Activated B cell treated with CpG ODN at 0.5 μM for 24 hours (primary cell): ENCODE measurements around the gene KLF11. TPM values are rescaled to one million over a fixed set of nuclear protein-coding genes. Genes with fewer than 3 reads are reported as not detected.

Experiments used
- ATAC-seq: fragments of 200-7000 bp; cut with Tn5 transposase; one replicate; pipeline ENCODE4 v1.10.0; 2021; ENCODE audit warnings: low read depth, mild to moderate bottlenecking, moderate library complexity
- CTCF ChIA-PET: fragments of 350-600 bp; sonication (Branson Sonifier 250); formaldehyde crosslinking; loops from one replicate; lab custom pipeline; 2021; ENCODE audit warnings: antibody characterized with exemption; lab: Charles Lee
- POLR2A ChIA-PET: fragments of 350-600 bp; sonication (Branson Sonifier 250); formaldehyde crosslinking; loops from one replicate; lab custom pipeline; 2021; ENCODE audit warnings: antibody characterized with exemption; lab: Charles Lee
- DNase-seq: peaks from one replicate; pipeline ENCODE4 v3.0.0; 2022
- H3K27ac Mint-ChIP-seq: one replicate; pipeline ENCODE4 v1.8.0; 2020; ENCODE audit warnings: mixed read lengths
- H3K27me3 Mint-ChIP-seq: one replicate; pipeline ENCODE4 v1.8.0; 2021; ENCODE audit warnings: mixed read lengths
- H3K36me3 Mint-ChIP-seq: one replicate; pipeline ENCODE4 v1.8.0; 2021; ENCODE audit warnings: low read depth, mixed read lengths
- H3K4me1 Mint-ChIP-seq: one replicate; pipeline ENCODE4 v1.8.0; 2021; ENCODE audit warnings: mixed read lengths
- H3K4me3 Mint-ChIP-seq: one replicate; pipeline ENCODE4 v1.8.0; 2020; ENCODE audit warnings: mild to moderate bottlenecking, mixed read lengths
- H3K9me3 Mint-ChIP-seq: one replicate; pipeline ENCODE4 v1.8.0; 2020; ENCODE audit warnings: mixed read lengths
- CTCF ChIP-seq: fragments of 200-600 bp; IDR thresholded peaks from one replicate; pipeline ENCODE4 v1.8.0; 2022; ENCODE audit warnings: antibody characterized with exemption, mild to moderate bottlenecking
- intact Hi-C: fragments of 100-400 bp; cut with micrococcal nuclease; formaldehyde crosslinking; loops from one replicate; pipeline ENCODE4 v1.15.1; 2024
- total RNA-seq: library from RNA; stranded (reverse); gene quantifications from 2 replicates; pipeline ENCODE4 v1.2.3, GENCODE V29; 2022

The KLF11 gene
- total RNA-seq, 1 donor from 2014 or later = 10.2 TPM

DNA sequence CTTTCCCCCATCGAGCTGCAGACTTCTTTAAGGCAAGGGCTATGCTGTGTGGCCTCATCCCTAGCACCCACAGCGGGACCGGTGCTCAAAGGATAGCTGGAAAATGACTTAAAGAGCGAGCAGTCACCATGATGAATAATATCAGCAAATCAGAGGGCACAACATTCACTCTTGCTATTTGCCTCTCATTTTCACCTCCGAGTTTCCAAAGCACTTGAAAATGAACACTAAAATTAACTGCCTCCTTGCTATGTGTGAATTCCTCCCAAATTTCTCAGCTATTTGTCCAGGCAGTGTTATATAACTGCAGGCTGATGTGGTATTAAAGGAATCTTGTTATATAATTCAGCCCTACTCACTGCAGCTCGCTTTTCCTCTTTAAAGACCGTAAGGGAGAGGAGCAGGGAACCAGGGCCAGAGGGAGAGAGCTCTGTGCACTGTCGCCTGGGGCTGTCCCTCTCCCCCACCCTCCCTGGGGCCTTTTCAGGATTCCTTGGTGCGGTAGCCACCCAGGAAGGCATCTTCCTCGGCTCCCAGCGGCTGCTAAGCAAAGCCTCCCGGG is 35.4 kb downstream of the KLF11 start:
- Mint-ChIP-seq H3K4me1 (peaks cover 12% of the 10 kb centered on the region), H3K27ac (no peak overlapping the region), H3K36me3 (no peaks in the 10 kb centered on the region), H3K9me3 (no peaks in the 10 kb centered on the region), H3K4me3 (peak overlapping the region; percentile 81), H3K27me3 (peaks cover 67% of the 10 kb centered on the region)
- no peak for TF ChIP-seq CTCF
- no peak for DNase-seq
- CTCF ChIA-PET = interaction anchor here (0.6 to 3.5 kb wide), 3 partner anchors 18 to 356 kb away, joined by 3 to 15 read pairs (median 3); no protein-coding TSS in a partner anchor
- intact Hi-C loops = loop anchor here (1.0 to 10.0 kb wide), 2 partner anchors 42 to 166 kb away; no protein-coding TSS in a partner anchor
- no peak for ATAC-seq
- POLR2A ChIA-PET = interaction anchor here (0.5 to 1.1 kb wide), 3 partner anchors 42 to 366 kb away, joined by 3 to 4 read pairs (median 3); no protein-coding TSS in a partner anchor

DNA sequence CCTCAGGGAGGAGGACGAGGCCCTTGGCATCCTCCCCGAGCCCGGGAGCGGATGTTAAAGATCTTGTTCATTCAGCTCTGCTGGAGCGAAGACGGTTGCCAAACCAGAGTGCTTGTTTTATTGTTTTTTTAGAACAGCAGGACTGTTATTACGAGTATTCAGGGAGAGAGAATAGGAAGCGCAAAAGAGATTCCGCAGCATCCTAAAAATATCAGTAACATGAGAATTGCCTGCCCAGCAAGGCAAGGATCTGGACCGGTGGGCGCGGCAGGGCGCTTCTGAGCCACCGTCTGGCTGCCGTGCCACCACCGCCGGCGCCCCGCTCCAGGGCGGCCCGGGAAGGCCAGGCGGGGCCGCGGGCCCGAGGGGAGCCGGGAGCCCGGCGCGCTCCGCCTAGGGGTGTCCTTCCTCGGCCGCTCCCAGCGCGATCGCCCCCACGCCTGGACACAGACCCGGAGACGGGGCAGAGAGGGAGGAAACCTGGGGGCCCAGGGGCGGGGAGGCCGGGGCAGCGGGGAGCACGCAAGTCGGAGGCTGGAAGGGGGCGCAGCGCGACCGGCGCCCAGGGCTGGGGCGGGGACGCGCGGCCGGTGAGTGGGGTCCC is 36.0 kb downstream of the KLF11 start:
- ATAC-seq (peak; percentile 51), DNase-seq (peak; percentile 30)
- H3K4me1 Mint-ChIP-seq = peaks cover 12% of the 10 kb centered on the region
- no peaks in the 10 kb centered on the region for H3K9me3 Mint-ChIP-seq
- POLR2A ChIA-PET = interaction anchor here (0.9 to 1.1 kb wide), 2 partner anchors 42 to 366 kb away, joined by 3 read pairs; no protein-coding TSS in a partner anchor
- no peaks in the 10 kb centered on the region for H3K36me3 Mint-ChIP-seq
- intact Hi-C loops = loop anchor here (1.0 to 10.0 kb wide), 2 partner anchors 41 to 165 kb away; no protein-coding TSS in a partner anchor
- H3K27ac Mint-ChIP-seq = no peak overlapping the region
- peak overlapping the region; percentile 81 for H3K4me3 Mint-ChIP-seq
- CTCF ChIA-PET = interaction anchor here (0.6 to 3.5 kb wide), 2 partner anchors 17 to 94 kb away, joined by 3 to 15 read pairs; no protein-coding TSS in a partner anchor
- peaks cover 67% of the 10 kb centered on the region for H3K27me3 Mint-ChIP-seq
- no peak for TF ChIP-seq CTCF

- ATAC-seq (peak; percentile 39), DNase-seq (peak; percentile 28)
- CTCF ChIA-PET = interaction anchor here (3.5 kb wide), 1 partner anchor 17 kb away, joined by 15 read pairs; no protein-coding TSS in a partner anchor
- intact Hi-C loops = loop anchor here (1.0 to 10.0 kb wide), 2 partner anchors 40 to 165 kb away; no protein-coding TSS in a partner anchor
- TF ChIP-seq CTCF = no peak
- H3K4me1 Mint-ChIP-seq = peaks cover 12% of the 10 kb centered on the region
- H3K36me3 Mint-ChIP-seq = no peaks in the 10 kb centered on the region
- POLR2A ChIA-PET = interaction anchor here (1.1 kb wide), 1 partner anchor 41 kb away, joined by 3 read pairs; no protein-coding TSS in a partner anchor
- peak within 1 kb of the TSS; percentile 81 for H3K4me3 Mint-ChIP-seq
- H3K27ac Mint-ChIP-seq = no peak within 1 kb of the TSS
- H3K27me3 Mint-ChIP-seq = peaks cover 67% of the 10 kb centered on the region
- no peaks in the 10 kb centered on the region for H3K9me3 Mint-ChIP-seq
Measured at GRCh38 chr2:10079870-10080535, 36.7 kb downstream of the KLF11 start, which contains the start of gene CYS1. Gene CYS1 (minus strand): TSS chr2:10080411. CDS start chr2:10080223, 188 bp downstream.

DNA sequence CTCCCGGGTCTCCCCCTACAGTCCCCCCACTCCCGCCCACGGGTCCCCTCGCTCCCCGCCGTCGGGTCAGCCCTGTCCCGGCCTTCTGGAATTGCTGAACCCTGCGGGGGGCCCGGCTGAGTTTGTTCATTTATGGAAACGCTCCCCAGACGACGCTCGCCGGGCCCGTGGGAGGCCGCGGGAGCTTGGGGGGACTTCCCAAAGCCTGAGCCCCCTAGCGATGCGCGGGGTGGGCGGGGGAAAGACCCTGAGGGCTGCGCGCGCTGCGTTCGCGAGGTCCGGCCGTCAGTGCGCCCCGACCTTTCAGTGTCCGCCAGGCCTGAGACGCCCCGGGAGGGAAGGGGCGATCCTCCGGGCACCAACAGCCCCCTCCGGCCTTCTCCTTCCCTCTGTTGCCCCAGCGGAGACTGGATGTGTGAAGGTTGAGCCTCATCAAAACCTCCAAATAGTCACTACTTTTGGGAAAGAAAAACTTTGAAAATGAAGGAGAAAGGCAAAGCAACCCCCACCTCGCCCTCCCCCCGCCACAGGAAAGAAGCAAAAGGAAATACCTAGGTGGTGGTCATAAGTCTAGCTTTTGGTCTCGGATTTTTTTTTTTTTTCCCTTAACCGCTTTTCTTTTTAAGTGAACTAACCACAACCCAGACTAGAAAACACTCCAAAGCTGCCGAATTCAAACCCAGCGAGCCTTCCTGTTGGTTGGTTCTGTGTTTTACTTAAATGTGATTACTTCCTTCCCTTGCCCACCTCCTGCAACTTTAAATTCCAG is 37.4 kb downstream of the KLF11 start:
- no peak for TF ChIP-seq CTCF
- peak; percentile 44 for ATAC-seq
- no peak overlapping the region for H3K27ac Mint-ChIP-seq
- no peaks in the 10 kb centered on the region for H3K36me3 Mint-ChIP-seq
- intact Hi-C loops = no loop called here
- peak; percentile 29 for DNase-seq
- ChIA-PET POLR2A (interaction anchor here (0.7 to 1.2 kb wide), 2 partner anchors 38 to 276 kb away, joined by 3 to 5 read pairs; no protein-coding TSS in a partner anchor), CTCF (interaction anchor here (3.3 to 3.5 kb wide), 2 partner anchors 8 to 16 kb away, joined by 15 read pairs; no protein-coding TSS in a partner anchor)
- H3K27me3 Mint-ChIP-seq = peaks cover 63% of the 10 kb centered on the region
- H3K9me3 Mint-ChIP-seq = no peaks in the 10 kb centered on the region
- peak overlapping the region; percentile 74 for H3K4me3 Mint-ChIP-seq
- H3K4me1 Mint-ChIP-seq = peaks cover 12% of the 10 kb centered on the region
